Suprapubic skin (tissue), 4 donors: Measurements from ENCODE around the gene TBPL2.

Experiments
- EP300 ChIP-seq: sonication (generic); formaldehyde crosslinking; IDR thresholded peaks from one replicate; pipeline ENCODE4 v1.6.1; 2017; ENCODE audit warnings: antibody characterized with exemption
- POLR2A ChIP-seq, 2 donors: fragments of 450-650 bp; IDR thresholded peaks; one replicate each; pipeline ENCODE4 v1.6.1; 2017; ENCODE audit warnings: antibody characterized with exemption in 2 of 2, mild to moderate bottlenecking in 2 of 2, moderate library complexity in 2 of 2
- POLR2AphosphoS5 ChIP-seq, 3 donors: sonication (generic); formaldehyde crosslinking; IDR thresholded peaks; one replicate each; pipeline ENCODE4 v1.6.1; 2017; ENCODE audit warnings: antibody characterized with exemption in 3 of 3
- TF ChIP-seq, protein P1 (sequence below), 2 donors: fragments of 200-600 bp in 1 of 2; fragments of 450-650 bp in 1 of 2; sonication (generic) in 1 of 2; IDR thresholded peaks; one replicate each; pipeline ENCODE4 v1.5.1; 2016 to 2019; ENCODE audit warnings: antibody characterized with exemption in 2 of 2, mild to moderate bottlenecking in 1 of 2, moderate library complexity in 1 of 2

DNA sequence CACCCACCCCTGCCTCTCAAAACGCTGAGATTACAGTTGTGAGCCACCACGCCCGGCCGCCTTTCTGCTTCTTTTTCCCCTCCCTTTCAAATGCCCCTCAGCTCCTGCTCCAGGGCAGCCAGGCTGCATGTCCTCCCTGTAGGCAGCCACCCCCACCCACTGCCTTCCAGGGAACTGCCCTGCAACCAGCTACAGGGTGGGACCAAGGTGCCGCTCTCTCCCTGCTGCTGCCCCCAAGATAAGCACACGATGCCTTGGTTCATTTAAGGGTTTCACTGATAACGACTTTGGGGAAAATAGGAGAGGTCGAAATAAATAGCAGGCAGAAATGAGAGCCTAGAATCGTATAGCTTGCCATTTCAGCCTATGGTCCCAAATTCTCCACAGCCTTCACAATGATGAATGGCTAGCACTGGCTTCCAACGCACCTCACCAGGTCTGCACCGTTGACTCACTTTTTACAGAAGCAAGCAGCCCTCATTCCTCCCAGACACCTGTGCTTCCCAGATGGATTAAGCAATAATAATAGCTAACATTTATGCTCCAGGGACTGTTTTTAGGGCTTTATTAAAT, 69.4 kb downstream of the TBPL2 start:
- TF ChIP-seq POLR2A (IDR thresholded peaks at IDR 0.05) (no peak), POLR2AphosphoS5 (IDR thresholded peaks at IDR 0.05) (no peak), EP300 (no peak)
- TF ChIP-seq, protein P1, sequence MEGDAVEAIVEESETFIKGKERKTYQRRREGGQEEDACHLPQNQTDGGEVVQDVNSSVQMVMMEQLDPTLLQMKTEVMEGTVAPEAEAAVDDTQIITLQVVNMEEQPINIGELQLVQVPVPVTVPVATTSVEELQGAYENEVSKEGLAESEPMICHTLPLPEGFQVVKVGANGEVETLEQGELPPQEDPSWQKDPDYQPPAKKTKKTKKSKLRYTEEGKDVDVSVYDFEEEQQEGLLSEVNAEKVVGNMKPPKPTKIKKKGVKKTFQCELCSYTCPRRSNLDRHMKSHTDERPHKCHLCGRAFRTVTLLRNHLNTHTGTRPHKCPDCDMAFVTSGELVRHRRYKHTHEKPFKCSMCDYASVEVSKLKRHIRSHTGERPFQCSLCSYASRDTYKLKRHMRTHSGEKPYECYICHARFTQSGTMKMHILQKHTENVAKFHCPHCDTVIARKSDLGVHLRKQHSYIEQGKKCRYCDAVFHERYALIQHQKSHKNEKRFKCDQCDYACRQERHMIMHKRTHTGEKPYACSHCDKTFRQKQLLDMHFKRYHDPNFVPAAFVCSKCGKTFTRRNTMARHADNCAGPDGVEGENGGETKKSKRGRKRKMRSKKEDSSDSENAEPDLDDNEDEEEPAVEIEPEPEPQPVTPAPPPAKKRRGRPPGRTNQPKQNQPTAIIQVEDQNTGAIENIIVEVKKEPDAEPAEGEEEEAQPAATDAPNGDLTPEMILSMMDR (IDR thresholded peaks at IDR 0.05), result no peak
